Erythroblast (primary cell): ENCODE results near the gene FBXL22.

ENCODE experiments used
- GATA1 ChIP-seq: IDR thresholded peaks from 2 replicates; pipeline ENCODE4 v1.6.1; 2011; ENCODE audit warnings: low read depth, mild to moderate bottlenecking, control low read depth, low read length, moderate library complexity
- POLR2A ChIP-seq: IDR thresholded peaks from 2 replicates; pipeline ENCODE4 v1.6.1; 2011; ENCODE audit warnings: mild to moderate bottlenecking, low read length

- TF ChIP-seq POLR2A, result no peak
- TF ChIP-seq GATA1, result no peak
Observed at GRCh38 chr15:63615935-63616334, 18.7 kb downstream of the FBXL22 start.
